ENCODE data around the gene C5orf15. TPM values are rescaled to one million over a fixed set of nuclear protein-coding genes. Genes with fewer than 3 reads are reported as not detected.

The C5orf15 gene
- total and polyA plus RNA-seq, 4 donors, result 21.2 to 32.4 (median 28.7) TPM

DNA sequence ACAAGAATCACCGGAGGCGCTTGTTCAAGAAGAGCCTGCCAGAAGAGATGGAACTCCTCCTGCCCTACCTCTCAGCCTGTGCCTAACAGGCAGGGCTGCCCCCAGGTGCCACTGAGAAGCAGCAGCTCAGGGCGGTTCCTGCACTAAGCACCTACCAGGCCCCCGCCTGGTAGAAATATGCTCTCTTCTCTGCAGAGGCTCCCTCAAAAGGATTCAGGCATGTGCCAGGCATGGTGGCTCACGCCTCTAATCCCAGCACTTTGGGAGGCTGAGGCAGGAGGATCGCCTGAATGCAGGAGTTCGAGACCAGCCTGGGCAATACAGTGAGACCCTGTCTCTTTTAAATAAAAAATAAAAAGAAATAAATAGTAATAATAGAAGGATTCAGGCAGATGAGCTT is 30.4 kb upstream of the C5orf15 start (continued):
- TF ChIP-seq FOXA1 (IDR thresholded peaks at IDR 0.05), result no peak
- TF ChIP-seq, protein P1, sequence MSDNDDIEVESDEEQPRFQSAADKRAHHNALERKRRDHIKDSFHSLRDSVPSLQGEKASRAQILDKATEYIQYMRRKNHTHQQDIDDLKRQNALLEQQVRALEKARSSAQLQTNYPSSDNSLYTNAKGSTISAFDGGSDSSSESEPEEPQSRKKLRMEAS (IDR thresholded peaks at IDR 0.05), result no peak

DNA sequence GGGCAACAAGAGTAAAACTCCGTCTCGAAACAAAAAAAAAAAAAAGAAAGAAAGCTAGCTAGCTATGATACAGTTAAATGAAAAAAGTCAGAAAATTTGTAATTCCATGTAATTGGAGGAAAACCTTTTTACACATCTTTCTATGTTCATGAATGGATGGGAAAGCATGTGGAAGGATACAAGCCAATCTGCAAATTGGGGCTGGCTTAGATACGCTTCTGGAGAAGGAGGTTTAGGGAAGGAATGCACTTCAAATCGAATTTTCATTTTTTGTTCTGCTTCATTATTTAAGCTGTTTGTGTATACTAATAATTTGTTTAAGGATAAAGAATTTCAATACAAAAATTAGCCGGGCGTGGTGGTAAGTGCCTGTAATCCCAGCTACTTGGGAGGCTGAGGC is 29.6 kb upstream of the C5orf15 start:
- Histone ChIP-seq H3K9ac (ENCODE audit: low read depth in 1 of 2, low read length in 2 of 2) (no peak overlapping the region), H3K4me3 (ENCODE audit: low read depth in 1 of 3, low read length in 3 of 3) (no peak overlapping the region), H3K27me3 (ENCODE audit: control insufficient read depth in 4 of 4, insufficient read depth in 4 of 4, low read length in 3 of 4) (no peaks in the 10 kb centered on the region), H3K27ac (ENCODE audit: low read depth in 1 of 2, low read length in 2 of 2) (no peak overlapping the region), H3K36me3 (ENCODE audit: control insufficient read depth in 4 of 4, insufficient read depth in 3 of 4, low read depth in 1 of 4, low read length in 3 of 4) (peaks cover 0 to 5% (median 0%) of the 10 kb centered on the region in 4 donors), H3K9me3 (ENCODE audit: control insufficient read depth in 4 of 4, low read length in 3 of 4) (no peaks in the 10 kb centered on the region), H3K4me1 (ENCODE audit: control insufficient read depth in 4 of 4, insufficient read depth in 4 of 4, low read length in 3 of 4) (peaks cover 26 to 66% (median 50%) of the 10 kb centered on the region in 4 donors)
- TF ChIP-seq NR2F2 (IDR thresholded peaks at IDR 0.05) (no peak), SP1 (IDR thresholded peaks at IDR 0.05) (no peak), HNF4A (conservative IDR thresholded peaks at IDR 0.05) (no peak), RAD21 (IDR thresholded peaks at IDR 0.05) (no peak), GABPA (IDR thresholded peaks at IDR 0.05 in 1 of 2, conservative IDR thresholded peaks at IDR 0.05 in 1 of 2) (no peak), FOXA1 (IDR thresholded peaks at IDR 0.05) (no peak), FOXA2 (IDR thresholded peaks at IDR 0.05) (no peak)
- TF ChIP-seq, protein P2, sequence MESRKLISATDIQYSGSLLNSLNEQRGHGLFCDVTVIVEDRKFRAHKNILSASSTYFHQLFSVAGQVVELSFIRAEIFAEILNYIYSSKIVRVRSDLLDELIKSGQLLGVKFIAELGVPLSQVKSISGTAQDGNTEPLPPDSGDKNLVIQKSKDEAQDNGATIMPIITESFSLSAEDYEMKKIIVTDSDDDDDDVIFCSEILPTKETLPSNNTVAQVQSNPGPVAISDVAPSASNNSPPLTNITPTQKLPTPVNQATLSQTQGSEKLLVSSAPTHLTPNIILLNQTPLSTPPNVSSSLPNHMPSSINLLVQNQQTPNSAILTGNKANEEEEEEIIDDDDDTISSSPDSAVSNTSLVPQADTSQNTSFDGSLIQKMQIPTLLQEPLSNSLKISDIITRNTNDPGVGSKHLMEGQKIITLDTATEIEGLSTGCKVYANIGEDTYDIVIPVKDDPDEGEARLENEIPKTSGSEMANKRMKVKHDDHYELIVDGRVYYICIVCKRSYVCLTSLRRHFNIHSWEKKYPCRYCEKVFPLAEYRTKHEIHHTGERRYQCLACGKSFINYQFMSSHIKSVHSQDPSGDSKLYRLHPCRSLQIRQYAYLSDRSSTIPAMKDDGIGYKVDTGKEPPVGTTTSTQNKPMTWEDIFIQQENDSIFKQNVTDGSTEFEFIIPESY (IDR thresholded peaks at IDR 0.05), result no peak
- TF ChIP-seq, protein P3, sequence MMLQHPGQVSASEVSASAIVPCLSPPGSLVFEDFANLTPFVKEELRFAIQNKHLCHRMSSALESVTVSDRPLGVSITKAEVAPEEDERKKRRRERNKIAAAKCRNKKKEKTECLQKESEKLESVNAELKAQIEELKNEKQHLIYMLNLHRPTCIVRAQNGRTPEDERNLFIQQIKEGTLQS (IDR thresholded peaks at IDR 0.05), result no peak
- no peak for DNase-seq (ENCODE audit: low spot score)
- WGBS, result 92% methylated on average over 6 of the region's 6 CpGs

DNA sequence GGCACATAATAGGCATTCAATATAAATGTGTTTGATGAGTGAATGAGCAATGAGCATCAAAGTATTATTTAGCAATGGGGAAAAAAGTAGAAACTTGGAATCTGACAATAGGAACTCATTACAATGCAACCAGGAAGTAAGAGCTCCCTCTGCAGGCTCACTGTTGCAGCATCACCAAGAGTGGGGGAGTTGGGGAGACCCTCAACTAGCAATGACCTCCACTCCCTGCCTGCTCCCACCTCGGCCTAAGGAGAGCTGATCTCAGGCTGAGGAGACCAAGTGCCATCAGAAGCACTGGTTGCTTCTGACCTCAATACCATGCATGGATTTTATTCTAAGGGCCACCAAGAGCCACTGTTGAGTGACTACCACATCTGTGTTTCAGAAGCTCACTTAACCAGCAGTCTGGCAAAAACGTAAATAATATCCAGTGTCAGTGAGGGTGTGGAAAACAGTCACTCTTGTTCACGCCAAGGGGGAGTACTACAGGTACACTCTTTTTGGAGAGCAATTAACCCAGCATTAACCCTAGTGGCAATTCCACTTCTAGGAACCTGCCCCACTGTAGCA is 28.3 kb upstream of the C5orf15 start:
- H3K9me3 ChIP-seq (ENCODE audit: control insufficient read depth in 4 of 4, low read length in 3 of 4), result no peaks in the 10 kb centered on the region
- no peaks in the 10 kb centered on the region for H3K27me3 ChIP-seq (ENCODE audit: control insufficient read depth in 4 of 4, insufficient read depth in 4 of 4, low read length in 3 of 4)
- DNase-seq (ENCODE audit: low spot score), result no peak
- no peak overlapping the region for H3K4me3 ChIP-seq (ENCODE audit: low read depth in 1 of 3, low read length in 3 of 3)
- no peak overlapping the region for H3K27ac ChIP-seq (ENCODE audit: low read depth in 1 of 2, low read length in 2 of 2)
- H3K36me3 ChIP-seq (ENCODE audit: control insufficient read depth in 4 of 4, insufficient read depth in 3 of 4, low read depth in 1 of 4, low read length in 3 of 4), result peaks cover 0 to 5% (median 0%) of the 10 kb centered on the region in 4 donors
- 88% methylated on average over 3 of the region's 3 CpGs for WGBS
- peaks cover 21 to 61% (median 42%) of the 10 kb centered on the region in 4 donors for H3K4me1 ChIP-seq (ENCODE audit: control insufficient read depth in 4 of 4, insufficient read depth in 4 of 4, low read length in 3 of 4)
- TF ChIP-seq RXRA (IDR thresholded peaks at IDR 0.05) (no peak), NR2F2 (IDR thresholded peaks at IDR 0.05) (no peak), RAD21 (IDR thresholded peaks at IDR 0.05) (peak in 1 of 2 donors; percentile 16), GABPA (IDR thresholded peaks at IDR 0.05 in 1 of 2, conservative IDR thresholded peaks at IDR 0.05 in 1 of 2) (no peak), EGR1 (IDR thresholded peaks at IDR 0.05; ENCODE audit: low read depth in 2 of 2) (no peak)
- TF ChIP-seq, protein P4, sequence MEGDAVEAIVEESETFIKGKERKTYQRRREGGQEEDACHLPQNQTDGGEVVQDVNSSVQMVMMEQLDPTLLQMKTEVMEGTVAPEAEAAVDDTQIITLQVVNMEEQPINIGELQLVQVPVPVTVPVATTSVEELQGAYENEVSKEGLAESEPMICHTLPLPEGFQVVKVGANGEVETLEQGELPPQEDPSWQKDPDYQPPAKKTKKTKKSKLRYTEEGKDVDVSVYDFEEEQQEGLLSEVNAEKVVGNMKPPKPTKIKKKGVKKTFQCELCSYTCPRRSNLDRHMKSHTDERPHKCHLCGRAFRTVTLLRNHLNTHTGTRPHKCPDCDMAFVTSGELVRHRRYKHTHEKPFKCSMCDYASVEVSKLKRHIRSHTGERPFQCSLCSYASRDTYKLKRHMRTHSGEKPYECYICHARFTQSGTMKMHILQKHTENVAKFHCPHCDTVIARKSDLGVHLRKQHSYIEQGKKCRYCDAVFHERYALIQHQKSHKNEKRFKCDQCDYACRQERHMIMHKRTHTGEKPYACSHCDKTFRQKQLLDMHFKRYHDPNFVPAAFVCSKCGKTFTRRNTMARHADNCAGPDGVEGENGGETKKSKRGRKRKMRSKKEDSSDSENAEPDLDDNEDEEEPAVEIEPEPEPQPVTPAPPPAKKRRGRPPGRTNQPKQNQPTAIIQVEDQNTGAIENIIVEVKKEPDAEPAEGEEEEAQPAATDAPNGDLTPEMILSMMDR (IDR thresholded peaks at IDR 0.05; ENCODE audit: low read depth, low read length, missing input control), result peak; percentile 16
- no peak overlapping the region for H3K9ac ChIP-seq (ENCODE audit: low read depth in 1 of 2, low read length in 2 of 2)
